Measurements from ENCODE around the gene SON. TPM values are rescaled to one million over a fixed set of nuclear protein-coding genes. Genes with fewer than 3 reads are reported as not detected.

The SON gene
- 100 to 1,000 TPM in 4 of 6 experiments, 10 to 100 TPM in 2; 86.7 to 212 (median 113) TPM for total RNA-seq
- long read RNA-seq, partial matches to known transcripts = 56 of 60 reads
- long read RNA-seq, other reads (novel, unspliced or antisense) = 3 of 60 reads

GRCh38 chr21:33542640-33543504, at the start of gene SON:
Gene SON, plus strand, starts transcription at chr21:33543038. Its CDS starts 55 bp downstream, at chr21:33543093.
- H3K9me3 ChIP-seq = no peaks in the 10 kb centered on the region
- peaks cover 0 to 27% (median 11%) of the 10 kb centered on the region in 4 donors for H3K4me1 ChIP-seq
- H3K36me3 ChIP-seq = peaks cover 0 to 30% (median 7%) of the 10 kb centered on the region in 4 donors
- no peaks in the 10 kb centered on the region for H3K27me3 ChIP-seq
- peak; percentile 92 to 98 (median 94) for ATAC-seq
- no peak for TF ChIP-seq CTCF (IDR thresholded peaks at IDR 0.05)
- TF ChIP-seq POLR2A (IDR thresholded peaks at IDR 0.05) = peak; percentile 95
- peak within 1 kb of the TSS; percentile 95 to 98 (median 95) for H3K27ac ChIP-seq
- WGBS (ENCODE audit: insufficient coverage, low coverage, low lambda C conversion rate, missing lambda C conversion rate) = 1% methylated on average over 46 of the region's 57 CpGs
- intact Hi-C loops (cut with DNase I) = no loop called here
- peak within 1 kb of the TSS; percentile 68 to 86 (median 75) for H3K4me3 ChIP-seq
- DNase-seq = peak; percentile 99

- intact Hi-C loops (cut with DNase I) = no loop called here
- TF ChIP-seq POLR2A (IDR thresholded peaks at IDR 0.05) = no peak
- no peak for TF ChIP-seq CTCF (IDR thresholded peaks at IDR 0.05)
- H3K4me1 ChIP-seq = peaks cover 0 to 8% (median 0%) of the 10 kb centered on the region in 4 donors
- WGBS (ENCODE audit: insufficient coverage, low coverage, low lambda C conversion rate, missing lambda C conversion rate) = 64% methylated on average over 3 of the region's 3 CpGs
- H3K27ac ChIP-seq = no peak overlapping the region
- no peaks in the 10 kb centered on the region for H3K9me3 ChIP-seq
- DNase-seq (no peak), ATAC-seq (no peak)
- no peak overlapping the region for H3K4me3 ChIP-seq
- H3K27me3 ChIP-seq = no peaks in the 10 kb centered on the region
- no peaks in the 10 kb centered on the region for H3K36me3 ChIP-seq
Observed at GRCh38 chr21:33493756-33494155, 49.1 kb upstream of the SON start.

- ATAC-seq (no peak), DNase-seq (no peak)
- TF ChIP-seq CTCF (IDR thresholded peaks at IDR 0.05) (no peak), POLR2A (IDR thresholded peaks at IDR 0.05) (no peak)
- no peak overlapping the region for H3K27ac ChIP-seq
- intact Hi-C loops (cut with DNase I) = no loop called here
- H3K36me3 ChIP-seq = no peaks in the 10 kb centered on the region
- no peaks in the 10 kb centered on the region for H3K9me3 ChIP-seq
- 14% methylated on average over 2 of the region's 4 CpGs for WGBS (ENCODE audit: insufficient coverage, low coverage, low lambda C conversion rate, missing lambda C conversion rate)
- no peak overlapping the region for H3K4me3 ChIP-seq
- H3K4me1 ChIP-seq = peaks cover 0 to 7% (median 0%) of the 10 kb centered on the region in 4 donors
- no peaks in the 10 kb centered on the region for H3K27me3 ChIP-seq
Observed at GRCh38 chr21:33495743-33496142, 47.1 kb upstream of the SON start.

GRCh38 chr21:33496345-33496744, 46.5 kb upstream of the SON start:
- Histone ChIP-seq H3K9me3 (no peaks in the 10 kb centered on the region), H3K4me1 (peaks cover 0 to 4% (median 0%) of the 10 kb centered on the region in 4 donors), H3K27ac (no peak overlapping the region), H3K27me3 (no peaks in the 10 kb centered on the region), H3K4me3 (no peak overlapping the region), H3K36me3 (no peaks in the 10 kb centered on the region)
- 46% methylated on average over 5 of the region's 7 CpGs for WGBS (ENCODE audit: insufficient coverage, low coverage, low lambda C conversion rate, missing lambda C conversion rate)
- intact Hi-C loops (cut with DNase I) = no loop called here
- ATAC-seq (no peak), DNase-seq (no peak)
- TF ChIP-seq POLR2A (IDR thresholded peaks at IDR 0.05) = no peak
- no peak for TF ChIP-seq CTCF (IDR thresholded peaks at IDR 0.05)

Measured in right lobe of liver (tissue), 6 donors.